ENCODE measurements around the gene SUN5. TPM values are rescaled to one million over a fixed set of nuclear protein-coding genes. Genes with fewer than 3 reads are reported as not detected.

Gene SUN5
- total and polyA plus RNA-seq, 2 experiments from 2014 or later, result not detected

DNA sequence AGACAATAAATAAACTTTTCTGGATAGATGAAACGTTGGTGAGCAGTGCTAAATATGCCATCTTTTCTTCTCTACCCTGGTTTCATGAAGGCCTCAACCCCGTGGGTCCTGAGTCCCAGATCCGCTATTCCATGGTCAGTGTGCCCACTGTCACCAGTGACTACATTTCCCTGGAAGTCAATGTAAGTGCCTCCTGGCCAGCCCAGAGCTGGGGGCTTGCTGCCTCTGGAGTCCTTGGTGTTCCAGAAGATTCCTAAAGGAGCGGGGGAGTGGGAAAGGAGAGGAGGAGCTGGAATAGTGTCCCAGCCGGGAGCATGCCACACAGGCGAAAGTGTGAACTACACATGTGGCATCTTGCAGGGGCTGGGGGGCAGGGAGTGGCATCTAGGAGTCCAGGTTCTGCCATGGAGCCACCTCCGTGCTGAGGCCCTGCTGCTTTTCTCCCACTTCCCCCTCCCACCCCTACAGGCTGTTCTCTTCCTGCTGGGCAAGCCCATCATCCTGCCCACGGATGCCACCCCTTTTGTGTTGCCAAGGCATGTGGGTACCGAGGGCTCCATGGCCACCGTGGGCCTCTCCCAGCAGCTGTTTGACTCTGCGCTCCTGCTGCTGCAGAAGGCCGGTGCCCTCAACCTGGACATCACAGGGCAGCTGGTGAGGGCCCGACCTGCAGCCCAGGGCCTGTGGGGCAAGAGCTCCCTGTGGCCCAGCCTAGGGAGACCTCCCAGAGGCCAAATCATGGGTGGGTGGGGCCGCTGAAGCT, 14.1 kb upstream of the SUN5 start:
- Histone ChIP-seq H2AFZ (no peak overlapping the region), H3K27ac (no peak overlapping the region), H3K9me3 (ENCODE audit: low read depth) (no peaks in the 10 kb centered on the region), H3K36me3 (replicated peaks; ENCODE audit: insufficient read depth, low read depth) (no peaks in the 10 kb centered on the region), H3K79me2 (no peaks in the 10 kb centered on the region), H3K9me2 (replicated peaks; ENCODE audit: insufficient read depth) (no peaks in the 10 kb centered on the region), H3K27me3 (peaks cover 38% of the 10 kb centered on the region), H3K4me2 (no peak overlapping the region), H3K4me1 (ENCODE audit: insufficient read depth) (no peaks in the 10 kb centered on the region), H3K4me3 (no peak overlapping the region), H4K20me1 (ENCODE audit: insufficient read depth, poor library complexity, severe bottlenecking) (no peaks in the 10 kb centered on the region)
- TF ChIP-seq EZH2phosphoT487 (IDR thresholded peaks at IDR 0.05; ENCODE audit: low read depth, severe bottlenecking, unreplicated experiment) (no peak), EZH2 (IDR thresholded peaks at IDR 0.05; ENCODE audit: borderline replicate concordance) (no peak)
- TF ChIP-seq, protein P1, sequence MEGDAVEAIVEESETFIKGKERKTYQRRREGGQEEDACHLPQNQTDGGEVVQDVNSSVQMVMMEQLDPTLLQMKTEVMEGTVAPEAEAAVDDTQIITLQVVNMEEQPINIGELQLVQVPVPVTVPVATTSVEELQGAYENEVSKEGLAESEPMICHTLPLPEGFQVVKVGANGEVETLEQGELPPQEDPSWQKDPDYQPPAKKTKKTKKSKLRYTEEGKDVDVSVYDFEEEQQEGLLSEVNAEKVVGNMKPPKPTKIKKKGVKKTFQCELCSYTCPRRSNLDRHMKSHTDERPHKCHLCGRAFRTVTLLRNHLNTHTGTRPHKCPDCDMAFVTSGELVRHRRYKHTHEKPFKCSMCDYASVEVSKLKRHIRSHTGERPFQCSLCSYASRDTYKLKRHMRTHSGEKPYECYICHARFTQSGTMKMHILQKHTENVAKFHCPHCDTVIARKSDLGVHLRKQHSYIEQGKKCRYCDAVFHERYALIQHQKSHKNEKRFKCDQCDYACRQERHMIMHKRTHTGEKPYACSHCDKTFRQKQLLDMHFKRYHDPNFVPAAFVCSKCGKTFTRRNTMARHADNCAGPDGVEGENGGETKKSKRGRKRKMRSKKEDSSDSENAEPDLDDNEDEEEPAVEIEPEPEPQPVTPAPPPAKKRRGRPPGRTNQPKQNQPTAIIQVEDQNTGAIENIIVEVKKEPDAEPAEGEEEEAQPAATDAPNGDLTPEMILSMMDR (IDR thresholded peaks at IDR 0.05; ENCODE audit: poor library complexity), result no peak
- DNase-seq (ENCODE audit: low spot score), result no peak
- 86% methylated on average over 14 of the region's 14 CpGs for WGBS (ENCODE audit: low lambda C conversion rate, missing lambda C conversion rate)

DNA sequence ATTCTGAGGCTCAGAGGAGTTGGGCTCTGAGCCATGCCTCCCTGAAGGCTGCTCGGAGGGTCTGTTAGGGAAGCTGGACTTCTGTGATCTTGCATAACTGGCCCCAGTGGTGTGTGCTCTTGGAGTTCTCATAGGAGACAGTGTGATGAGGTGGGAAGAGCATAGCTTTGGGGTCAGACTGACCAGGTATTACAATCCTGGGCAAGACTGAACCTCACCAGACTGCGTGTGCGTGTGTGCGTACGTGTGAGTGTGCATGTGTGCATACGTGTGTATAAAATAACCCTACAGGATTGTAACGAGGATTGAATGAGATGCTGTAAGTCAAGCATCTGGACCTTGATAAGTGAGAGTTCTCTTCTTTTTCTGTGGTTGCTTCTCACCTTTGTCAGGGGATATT, 13.3 kb upstream of the SUN5 start:
- no peak for TF ChIP-seq EZH2phosphoT487 (IDR thresholded peaks at IDR 0.05; ENCODE audit: low read depth, severe bottlenecking, unreplicated experiment)
- TF ChIP-seq, protein P1 (IDR thresholded peaks at IDR 0.05; ENCODE audit: poor library complexity), result no peak
- no peak for TF ChIP-seq EZH2 (IDR thresholded peaks at IDR 0.05; ENCODE audit: borderline replicate concordance)
- Histone ChIP-seq H3K36me3 (replicated peaks; ENCODE audit: insufficient read depth, low read depth) (no peaks in the 10 kb centered on the region), H3K9me2 (replicated peaks; ENCODE audit: insufficient read depth) (no peaks in the 10 kb centered on the region), H3K9me3 (ENCODE audit: low read depth) (no peaks in the 10 kb centered on the region), H3K4me2 (no peak overlapping the region), H3K4me3 (no peak overlapping the region), H3K79me2 (no peaks in the 10 kb centered on the region), H3K4me1 (ENCODE audit: insufficient read depth) (no peaks in the 10 kb centered on the region), H4K20me1 (ENCODE audit: insufficient read depth, poor library complexity, severe bottlenecking) (no peaks in the 10 kb centered on the region), H3K27me3 (peaks cover 44% of the 10 kb centered on the region), H3K27ac (no peak overlapping the region), H2AFZ (no peak overlapping the region)
- DNase-seq (ENCODE audit: low spot score), result no peak
- WGBS (ENCODE audit: low lambda C conversion rate, missing lambda C conversion rate), result 87% methylated on average over 7 of the region's 7 CpGs

DNA sequence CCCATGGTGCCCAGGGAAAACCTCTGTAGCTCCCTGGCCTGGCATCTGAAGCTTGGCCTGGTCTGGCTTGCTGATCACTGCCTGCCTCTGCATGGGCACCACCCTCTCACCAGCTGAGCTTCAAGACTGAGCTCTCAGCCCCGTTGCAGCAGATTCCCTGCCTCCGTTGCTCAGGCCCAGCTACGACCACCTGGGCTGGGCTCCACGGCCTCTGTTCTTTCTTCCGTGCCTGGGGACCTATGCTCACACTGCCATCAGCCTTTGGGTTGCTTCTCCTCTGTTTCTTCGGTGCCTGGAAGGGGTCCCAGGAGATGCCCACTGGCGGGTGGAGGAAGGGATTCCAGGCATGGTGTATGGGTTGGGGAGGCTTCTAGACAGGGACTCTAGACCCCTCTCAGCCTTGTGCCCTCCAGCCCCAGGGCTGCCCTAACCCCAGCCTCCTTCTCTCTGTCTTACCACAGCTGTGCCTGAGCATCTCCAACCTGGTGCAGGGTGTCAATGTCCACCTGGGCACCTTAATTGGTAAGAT, 12.4 kb upstream of the SUN5 start:
- 85% methylated on average over 7 of the region's 7 CpGs for WGBS (ENCODE audit: low lambda C conversion rate, missing lambda C conversion rate)
- no peak overlapping the region for H2AFZ ChIP-seq
- H4K20me1 ChIP-seq (ENCODE audit: insufficient read depth, poor library complexity, severe bottlenecking), result no peaks in the 10 kb centered on the region
- TF ChIP-seq EZH2phosphoT487 (IDR thresholded peaks at IDR 0.05; ENCODE audit: low read depth, severe bottlenecking, unreplicated experiment) (no peak), EZH2 (IDR thresholded peaks at IDR 0.05; ENCODE audit: borderline replicate concordance) (no peak)
- TF ChIP-seq, protein P1 (IDR thresholded peaks at IDR 0.05; ENCODE audit: poor library complexity), result no peak
- H3K27ac ChIP-seq, result no peak overlapping the region
- no peak overlapping the region for H3K4me3 ChIP-seq
- no peaks in the 10 kb centered on the region for H3K36me3 ChIP-seq (replicated peaks; ENCODE audit: insufficient read depth, low read depth)
- no peaks in the 10 kb centered on the region for H3K9me3 ChIP-seq (ENCODE audit: low read depth)
- peaks cover 47% of the 10 kb centered on the region for H3K27me3 ChIP-seq
- DNase-seq (ENCODE audit: low spot score), result no peak
- no peaks in the 10 kb centered on the region for H3K4me1 ChIP-seq (ENCODE audit: insufficient read depth)
- H3K9me2 ChIP-seq (replicated peaks; ENCODE audit: insufficient read depth), result no peaks in the 10 kb centered on the region
- no peaks in the 10 kb centered on the region for H3K79me2 ChIP-seq
- no peak overlapping the region for H3K4me2 ChIP-seq

Measured in hepatocyte (in vitro differentiated cells).